K562 (cell line): ENCODE results near the gene SOCS2. TPM values are rescaled to one million over a fixed set of nuclear protein-coding genes. Genes with fewer than 3 reads are reported as not detected.
A peak's percentile ranks its signal among the peaks of the same experiment; 100 is the strongest.

Experiments used
- ARID4B ChIP-seq: sonication (generic); formaldehyde crosslinking; IDR thresholded peaks from 2 replicates; pipeline ENCODE4 v1.8.0; 2022; ENCODE audit warnings: mild to moderate bottlenecking, missing genetic modification reagents
- C11orf30 ChIP-seq: fragments of 450-650 bp; IDR thresholded peaks from 2 replicates; pipeline ENCODE4 v1.6.1; 2016; ENCODE audit warnings: low read depth, mild to moderate bottlenecking
- CEBPB ChIP-seq: fragments of 450-650 bp; IDR thresholded peaks from 2 replicates; pipeline ENCODE4 v1.6.1; 2016; ENCODE audit warnings: missing genetic modification characterization, missing compliant biosample characterization
- CHCHD3 ChIP-seq: fragments of 250-450 bp; sonication (Bioruptor Pico); IDR thresholded peaks from 2 replicates; pipeline ENCODE4 v2.1.2; 2022; ENCODE audit warnings: mild to moderate bottlenecking
- CHD1 ChIP-seq: fragments of 200-600 bp; sonication (generic); IDR thresholded peaks from one replicate; pipeline ENCODE4 v1.6.1; 2012; ENCODE audit warnings: mild to moderate bottlenecking, moderate library complexity, low read length, inconsistent platforms
- ERF ChIP-seq: fragments of 450-650 bp; formaldehyde crosslinking; IDR thresholded peaks from 2 replicates; pipeline ENCODE4 v1.4.0; 2020; ENCODE audit warnings: mild to moderate bottlenecking, mixed read lengths
- FOSL1 ChIP-seq: fragments of 200-800 bp; sonication (Bioruptor generic); conservative IDR thresholded peaks from 2 replicates; pipeline ENCODE4 v1.6.1; 2016; ENCODE audit warnings: missing genetic modification characterization, missing compliant biosample characterization
- GABPB1 ChIP-seq: sonication (generic); formaldehyde crosslinking; IDR thresholded peaks from 2 replicates; pipeline ENCODE4 v1.8.0; 2022; ENCODE audit warnings: mild to moderate bottlenecking, missing genetic modification reagents
- GATAD2A ChIP-seq: fragments of 450-650 bp; IDR thresholded peaks from 2 replicates; pipeline ENCODE4 v1.6.1; 2017
- IRF1 ChIP-seq: sonication (generic); formaldehyde crosslinking; IDR thresholded peaks from 2 replicates; pipeline ENCODE4 v1.8.0; 2022; ENCODE audit warnings: missing genetic modification reagents, mild to moderate bottlenecking, borderline replicate concordance
- NKRF ChIP-seq: fragments of 450-650 bp; IDR thresholded peaks from 2 replicates; pipeline ENCODE4 v1.6.1; 2016; ENCODE audit warnings: borderline replicate concordance
- NRF1 ChIP-seq, 2 experiments: fragments of 450-650 bp; IDR thresholded peaks in 1 of 2; conservative IDR thresholded peaks in 1 of 2; 2 replicates each; pipeline ENCODE4 v1.6.1; 2014; ENCODE audit warnings: mild to moderate bottlenecking in 2 of 2
- PHF20 ChIP-seq: fragments of 450-650 bp; IDR thresholded peaks from 2 replicates; pipeline ENCODE4 v1.6.1; 2018; ENCODE audit not compliant: partially characterized antibody
- POLR2B ChIP-seq: fragments of 450-650 bp; IDR thresholded peaks from 2 replicates; pipeline ENCODE4 v1.6.1; 2018; ENCODE audit warnings: low read depth; ENCODE audit not compliant: partially characterized antibody
- RUNX1 ChIP-seq: sonication (generic); IDR thresholded peaks from 2 replicates; pipeline ENCODE4 v1.6.1; 2016; ENCODE audit warnings: antibody characterized with exemption, low read depth
- SMAD3 ChIP-seq: fragments of 450-650 bp; formaldehyde crosslinking; conservative IDR thresholded peaks from 2 replicates; pipeline ENCODE4 v1.4.0; 2020; ENCODE audit warnings: mild to moderate bottlenecking
- SMARCE1 ChIP-seq: fragments of 450-650 bp; IDR thresholded peaks from 2 replicates; pipeline ENCODE4 v1.7.1; 2016; ENCODE audit warnings: mild to moderate bottlenecking
- SP1 ChIP-seq: sonication (generic); formaldehyde crosslinking; IDR thresholded peaks from 2 replicates; pipeline ENCODE4 v1.8.1; 2022; ENCODE audit warnings: mild to moderate bottlenecking, missing genetic modification reagents
- TEAD4 ChIP-seq, 2 experiments: sonication (generic) in 1 of 2; formaldehyde crosslinking in 1 of 2; IDR thresholded peaks; 2 replicates each; pipeline versions ENCODE4 v1.6.1 to v1.8.0; 2012 to 2022; ENCODE audit warnings: borderline replicate concordance in 1 of 2, inconsistent platforms in 1 of 2, low read length in 1 of 2, mild to moderate bottlenecking in 1 of 2, missing genetic modification reagents in 1 of 2
- XRCC4 ChIP-seq: IDR thresholded peaks from one replicate; pipeline ENCODE4 v1.6.1; 2011; ENCODE audit not compliant: insufficient read depth, insufficient read length; ENCODE audit errors: extremely low read depth
- polyA plus RNA-seq, 8 experiments: library from polyadenylated mRNA; depleted of rRNA in 4 of 8; stranded (reverse) in 5 of 8; unstranded in 3 of 8; fragments of >200 nt; fragmentation: Nextera tagmentation in 2 of 8; fragmentation: Illumina TruSeq in 1 of 8; extraction: Ambion mirVana in 2 of 8; extraction: Trizol in 1 of 8; gene quantifications; 2 replicates each; pipeline versions ENCODE4 v1.2.1 to v1.2.3, GENCODE V29; 2011 to 2014; ENCODE audit warnings: inconsistent platforms in 1 of 8, missing spikeins in 1 of 8
- total RNA-seq, 7 experiments: library from RNA; depleted of rRNA in 6 of 7; stranded (reverse); fragments of >200 nt in 6 of 7; fragmentation: Illumina TruSeq in 2 of 7; extraction: Trizol in 2 of 7; gene quantifications; 2 replicates each; pipeline versions ENCODE4 v1.2.1 to v1.2.3, GENCODE V29; 2011 to 2021; ENCODE audit warnings: low replicate concordance in 1 of 7

Gene SOCS2
- total and polyA plus RNA-seq, 9 of the 15 experiments (the other 6 are each of a cell fraction or from before 2014, with no cell fraction given), result 37.0 to 162 (median 98.7) TPM

- TF ChIP-seq CHCHD3 (CRISPR knock-in tag), result 0 out of 2 replicates have a peak, but pooled peaks have one; percentile 5
- peak; percentile 82 for TF ChIP-seq CHD1
- peak; percentile 42 for TF ChIP-seq POLR2B
- TF ChIP-seq IRF1, result no peak
- peak; percentile 48; the same call in 1 of the 2 replicates for TF ChIP-seq FOSL1 (tag)
- 0 out of 2 replicates have a peak, but pooled peaks have one; percentile 9 for TF ChIP-seq RUNX1
- no peak for TF ChIP-seq SP1 (CRISPR knock-in tag)
- TF ChIP-seq TEAD4 (IDR thresholded peaks at IDR 0.05; ENCODE audit: low read length), result peak; percentile 49; the same call in 1 of the 2 replicates
- TF ChIP-seq TEAD4 (CRISPR knock-in tag; IDR thresholded peaks at IDR 0.05; ENCODE audit: borderline replicate concordance), result no peak
- no peak for TF ChIP-seq XRCC4
- TF ChIP-seq SMARCE1, result peak; percentile 55; the same call in 1 of the 2 replicates
- no peak for TF ChIP-seq GABPB1 (CRISPR knock-in tag)
- TF ChIP-seq ERF (CRISPR knock-in tag), result 0 out of 2 replicates have a peak, but pooled peaks have one; percentile 14
- TF ChIP-seq ARID4B (CRISPR knock-in tag), result no peak; the same call in 1 of the 2 replicates
- TF ChIP-seq CEBPB, result peak; percentile 96
- no peak for TF ChIP-seq C11orf30
- peak; percentile 74 to 78 for TF ChIP-seq NRF1 (conservative IDR thresholded peaks at IDR 0.05 in 1 of 2, IDR thresholded peaks at IDR 0.05 in 1 of 2)
- 0 out of 2 replicates have a peak, but pooled peaks have one; percentile 10 for TF ChIP-seq GATAD2A
- TF ChIP-seq PHF20, result no peak
- TF ChIP-seq NKRF, result peak; percentile 16; the same call in 1 of the 2 replicates
- TF ChIP-seq SMAD3, result no peak
Measured at GRCh38 chr12:93569656-93570551, 2.6 kb upstream of the SOCS2 start (continued).
